ENCODE data around the gene PSMC4. TPM values are rescaled to one million over a fixed set of nuclear protein-coding genes. Genes with fewer than 3 reads are reported as not detected.
A peak's percentile ranks its signal among the peaks of the same experiment; 100 is the strongest.

Gene PSMC4
- polyA plus RNA-seq, 1 of the 3 experiments (the other 2 are of a cell fraction): 173 TPM

DNA sequence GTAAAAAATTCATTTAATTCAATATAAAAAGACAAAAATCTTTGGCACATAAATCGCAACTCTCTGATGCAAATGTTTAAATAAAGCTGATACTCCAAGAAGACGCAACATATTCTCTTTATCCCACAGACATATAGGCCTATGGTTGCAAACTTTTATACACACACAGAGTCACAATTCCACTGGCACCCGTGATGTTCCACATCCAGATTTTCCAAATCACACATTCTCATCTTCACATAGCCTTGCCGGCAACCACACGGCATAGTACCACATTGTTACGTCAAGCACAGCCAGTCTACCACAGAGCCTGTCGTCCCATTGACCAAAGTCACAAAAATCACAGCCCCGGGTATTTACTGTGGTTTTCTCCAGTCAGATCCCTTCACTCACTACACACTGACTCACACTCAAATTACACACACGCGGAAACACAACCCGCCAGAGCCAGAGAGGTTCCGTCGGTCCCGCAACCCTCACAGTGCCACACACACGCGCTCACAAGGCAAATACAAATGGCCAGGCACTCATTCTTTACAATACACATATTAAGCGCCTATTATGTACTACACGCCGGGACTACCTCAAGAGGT lies 25.3 kb downstream of the PSMC4 start:
- Histone ChIP-seq H3K36me3 (replicated peaks in 1 of 2; ENCODE audit: control insufficient read depth in 1 of 2, insufficient read depth in 2 of 2, low read length in 1 of 2) (peaks cover 3 to 5% of the 10 kb centered on the region in 2 experiments), H3K79me2 (ENCODE audit: insufficient read depth) (peaks cover 31% of the 10 kb centered on the region)

DNA sequence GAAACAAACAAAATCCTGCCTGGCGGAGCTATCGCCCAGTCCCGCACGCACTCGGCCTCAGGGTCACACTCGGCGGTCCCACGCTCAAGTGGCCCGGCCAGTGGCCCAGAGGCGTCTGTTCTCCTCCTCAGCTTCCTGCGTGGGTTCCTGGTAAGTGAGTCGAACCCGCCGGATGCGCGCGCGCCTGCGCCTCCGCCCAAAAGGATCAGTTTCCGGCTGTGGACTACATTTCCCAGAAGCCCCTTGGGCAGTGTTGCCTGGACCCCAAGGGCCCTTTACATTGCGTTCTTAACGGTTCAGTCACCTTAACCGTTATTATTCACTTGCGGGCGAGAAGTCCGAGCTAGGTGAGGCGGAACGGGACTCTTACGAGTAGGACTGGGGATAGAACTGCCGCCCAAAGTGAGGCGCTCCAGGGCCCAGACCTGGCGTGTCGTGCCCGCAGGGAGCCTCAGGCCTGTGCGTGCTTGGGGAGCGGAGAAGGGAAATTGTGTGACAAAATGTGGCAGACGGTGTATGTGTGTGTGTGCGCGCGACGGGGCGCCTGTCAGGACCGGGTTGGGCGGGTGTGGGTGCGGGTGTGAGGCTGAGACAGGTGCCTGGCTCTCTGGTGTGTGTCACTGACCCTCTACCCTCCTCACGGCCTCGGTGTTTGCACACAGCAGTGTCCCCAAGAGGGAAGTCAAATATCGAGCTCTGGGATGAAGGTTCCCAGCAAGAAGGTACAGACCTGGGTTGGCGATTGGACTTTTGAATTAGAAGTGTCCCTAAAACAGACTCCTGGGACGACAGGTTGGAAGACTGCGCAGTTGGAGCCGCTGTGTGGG lies 26.1 kb downstream of the PSMC4 start, which contains the start of gene ZNF546:
ZNF546 (plus strand) TSS at position 250 of the 827 bp plus-strand sequence. CDS start 1,267 bp downstream, outside the sequence.
- ChIA-PET POLR2A (no interaction called here), CTCF (interaction anchor here (1.1 to 1.4 kb wide), 2 partner anchors 26 to 204 kb away, joined by 3 read pairs; partner anchors contain the start of gene PSMC4)
- 13% methylated on average over 38 of the region's 53 CpGs for WGBS (ENCODE audit: low lambda C conversion rate)
- TF ChIP-seq ELF1 (IDR thresholded peaks at IDR 0.05) (peak; percentile 88), EZH2phosphoT487 (IDR thresholded peaks at IDR 0.05; ENCODE audit: borderline replicate concordance, low read depth) (no peak), FOXJ3 (CRISPR knock-in tag; IDR thresholded peaks at IDR 0.05) (peak; percentile 35; the same call in 1 of the 2 replicates), SMC3 (IDR thresholded peaks at IDR 0.05; ENCODE audit: low read depth, low read length) (no peak), YY1 (IDR thresholded peaks at IDR 0.05; ENCODE audit: low read depth) (peak; percentile 47; the same call in 1 of the 2 replicates), REST (IDR thresholded peaks at IDR 0.05; ENCODE audit: low read depth, low read length) (no peak), USF2 (IDR thresholded peaks at IDR 0.05; ENCODE audit: borderline replicate concordance, low read depth, low read length) (no peak), TEAD4 (IDR thresholded peaks at IDR 0.05; ENCODE audit: borderline replicate concordance, insufficient read depth) (no peak), NFIC (IDR thresholded peaks at IDR 0.05; ENCODE audit: borderline replicate concordance) (no peak), RAD21 (IDR thresholded peaks at IDR 0.05; ENCODE audit: low read length) (no peak), MXI1 (IDR thresholded peaks at IDR 0.05; ENCODE audit: low read depth, low read length) (peak; percentile 67), JUND (IDR thresholded peaks at IDR 0.05) (no peak)
- TF ChIP-seq, protein P1, sequence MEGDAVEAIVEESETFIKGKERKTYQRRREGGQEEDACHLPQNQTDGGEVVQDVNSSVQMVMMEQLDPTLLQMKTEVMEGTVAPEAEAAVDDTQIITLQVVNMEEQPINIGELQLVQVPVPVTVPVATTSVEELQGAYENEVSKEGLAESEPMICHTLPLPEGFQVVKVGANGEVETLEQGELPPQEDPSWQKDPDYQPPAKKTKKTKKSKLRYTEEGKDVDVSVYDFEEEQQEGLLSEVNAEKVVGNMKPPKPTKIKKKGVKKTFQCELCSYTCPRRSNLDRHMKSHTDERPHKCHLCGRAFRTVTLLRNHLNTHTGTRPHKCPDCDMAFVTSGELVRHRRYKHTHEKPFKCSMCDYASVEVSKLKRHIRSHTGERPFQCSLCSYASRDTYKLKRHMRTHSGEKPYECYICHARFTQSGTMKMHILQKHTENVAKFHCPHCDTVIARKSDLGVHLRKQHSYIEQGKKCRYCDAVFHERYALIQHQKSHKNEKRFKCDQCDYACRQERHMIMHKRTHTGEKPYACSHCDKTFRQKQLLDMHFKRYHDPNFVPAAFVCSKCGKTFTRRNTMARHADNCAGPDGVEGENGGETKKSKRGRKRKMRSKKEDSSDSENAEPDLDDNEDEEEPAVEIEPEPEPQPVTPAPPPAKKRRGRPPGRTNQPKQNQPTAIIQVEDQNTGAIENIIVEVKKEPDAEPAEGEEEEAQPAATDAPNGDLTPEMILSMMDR (IDR thresholded peaks at IDR 0.05): no peak
- TF ChIP-seq, protein P2, sequence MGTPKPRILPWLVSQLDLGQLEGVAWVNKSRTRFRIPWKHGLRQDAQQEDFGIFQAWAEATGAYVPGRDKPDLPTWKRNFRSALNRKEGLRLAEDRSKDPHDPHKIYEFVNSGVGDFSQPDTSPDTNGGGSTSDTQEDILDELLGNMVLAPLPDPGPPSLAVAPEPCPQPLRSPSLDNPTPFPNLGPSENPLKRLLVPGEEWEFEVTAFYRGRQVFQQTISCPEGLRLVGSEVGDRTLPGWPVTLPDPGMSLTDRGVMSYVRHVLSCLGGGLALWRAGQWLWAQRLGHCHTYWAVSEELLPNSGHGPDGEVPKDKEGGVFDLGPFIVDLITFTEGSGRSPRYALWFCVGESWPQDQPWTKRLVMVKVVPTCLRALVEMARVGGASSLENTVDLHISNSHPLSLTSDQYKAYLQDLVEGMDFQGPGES (IDR thresholded peaks at IDR 0.05; ENCODE audit: low read depth, low read length): no peak
- TF ChIP-seq, protein P3, sequence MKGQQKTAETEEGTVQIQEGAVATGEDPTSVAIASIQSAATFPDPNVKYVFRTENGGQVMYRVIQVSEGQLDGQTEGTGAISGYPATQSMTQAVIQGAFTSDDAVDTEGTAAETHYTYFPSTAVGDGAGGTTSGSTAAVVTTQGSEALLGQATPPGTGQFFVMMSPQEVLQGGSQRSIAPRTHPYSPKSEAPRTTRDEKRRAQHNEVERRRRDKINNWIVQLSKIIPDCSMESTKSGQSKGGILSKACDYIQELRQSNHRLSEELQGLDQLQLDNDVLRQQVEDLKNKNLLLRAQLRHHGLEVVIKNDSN (IDR thresholded peaks at IDR 0.05; ENCODE audit: borderline replicate concordance, low read depth): no peak

More for the DNA sequence above, 25.3 kb downstream of the PSMC4 start:
- no peaks in the 10 kb centered on the region for H4K20me1 ChIP-seq (ENCODE audit: insufficient read depth)
- H2AFZ ChIP-seq (ENCODE audit: low read depth): peak overlapping the region; percentile 89
- peak overlapping the region; percentile 70 for H3K9ac ChIP-seq
- H3K9me2 ChIP-seq: no peaks in the 10 kb centered on the region
- peak overlapping the region; percentile 71 to 85 for H3K27ac ChIP-seq (ENCODE audit: low read depth in 2 of 2, low read length in 1 of 2)
- H3K4me1 ChIP-seq (ENCODE audit: control insufficient read depth in 1 of 2, insufficient read depth in 2 of 2, low read depth in 1 of 2, low read length in 1 of 2): peaks cover 0 to 10% of the 10 kb centered on the region in 2 experiments; a peak in 2 of 4 replicates
- H3K4me3 ChIP-seq (ENCODE audit: low read depth in 2 of 2, low read length in 1 of 2): peak overlapping the region; percentile 77 to 84
- CTCF ChIA-PET: interaction anchor here (1.4 kb wide), 1 partner anchor 204 kb away, joined by 3 read pairs; no protein-coding TSS in a partner anchor
- POLR2A ChIA-PET: no interaction called here
- DNase-seq: peak; percentile 62
- H3K27me3 ChIP-seq (ENCODE audit: insufficient read depth): no peaks in the 10 kb centered on the region
- H3K9me3 ChIP-seq: no peaks in the 10 kb centered on the region
- TF ChIP-seq MXI1 (IDR thresholded peaks at IDR 0.05; ENCODE audit: low read depth, low read length) (peak; percentile 89), YY1 (IDR thresholded peaks at IDR 0.05; ENCODE audit: low read depth) (no peak)
- H3F3A ChIP-seq (replicated peaks; ENCODE audit: insufficient read depth): peaks cover 11% of the 10 kb centered on the region
- H3K4me2 ChIP-seq: peak overlapping the region; percentile 93
- 4% methylated on average over 19 of the region's 19 CpGs for WGBS (ENCODE audit: low lambda C conversion rate)

More for the DNA sequence above, 26.1 kb downstream of the PSMC4 start, which contains the start of gene ZNF546:
- Histone ChIP-seq H3K27ac (ENCODE audit: low read depth in 2 of 2, low read length in 1 of 2) (peak within 1 kb of the TSS; percentile 71 to 85), H2AFZ (ENCODE audit: low read depth) (peak within 1 kb of the TSS; percentile 89), H3K9me2 (no peaks in the 10 kb centered on the region), H3K79me2 (ENCODE audit: insufficient read depth) (peaks cover 30% of the 10 kb centered on the region), H3K4me2 (peak within 1 kb of the TSS; percentile 93), H3K4me1 (ENCODE audit: control insufficient read depth in 1 of 2, insufficient read depth in 2 of 2, low read depth in 1 of 2, low read length in 1 of 2) (peaks cover 0 to 10% of the 10 kb centered on the region in 2 experiments; a peak in 2 of 4 replicates), H3K9ac (peak within 1 kb of the TSS; percentile 70), H3K4me3 (ENCODE audit: low read depth in 2 of 2, low read length in 1 of 2) (peak within 1 kb of the TSS; percentile 77 to 84), H3K27me3 (ENCODE audit: insufficient read depth) (no peaks in the 10 kb centered on the region), H3K9me3 (no peaks in the 10 kb centered on the region), H3K36me3 (replicated peaks in 1 of 2; ENCODE audit: control insufficient read depth in 1 of 2, insufficient read depth in 2 of 2, low read length in 1 of 2) (peaks cover 3 to 5% of the 10 kb centered on the region in 2 experiments), H4K20me1 (ENCODE audit: insufficient read depth) (no peaks in the 10 kb centered on the region), H3F3A (replicated peaks; ENCODE audit: insufficient read depth) (peaks cover 11% of the 10 kb centered on the region)
- peak; percentile 91 for DNase-seq
